Measurements from ENCODE around the gene OSBPL5. TPM values are rescaled to one million over a fixed set of nuclear protein-coding genes. Genes with fewer than 3 reads are reported as not detected.

Gene OSBPL5
- total RNA-seq, 3 donors from 2014 or later (not counting 1 experiment from before 2014, with no cell fraction given): 375 to 522 (median 377) TPM

- Mint-ChIP-seq H3K4me3 (peak overlapping the region; percentile 45), H3K27me3 (ENCODE audit: low read depth in 2 of 2) (no peaks in the 10 kb centered on the region), H3K4me1 (peaks cover 26 to 36% of the 10 kb centered on the region in 2 donors), H3K9me3 (no peaks in the 10 kb centered on the region), H3K36me3 (no peaks in the 10 kb centered on the region), H3K27ac (no peak overlapping the region)
- H3K9me3 ChIP-seq (ENCODE audit: control insufficient read depth, insufficient read depth, low read length): no peaks in the 10 kb centered on the region
- no peak for DNase-seq
- peaks cover 59% of the 10 kb centered on the region for H3K36me3 ChIP-seq (ENCODE audit: control insufficient read depth, insufficient read depth, low read length)
- intact Hi-C loops (cut with micrococcal nuclease): loop anchor here (1.0 to 2.0 kb wide), 2 partner anchors 53 to 179 kb away; no protein-coding TSS in a partner anchor
- peaks cover 31% of the 10 kb centered on the region for H3K4me1 ChIP-seq (ENCODE audit: control insufficient read depth, insufficient read depth, low read length)
- WGBS (ENCODE audit: insufficient coverage): 61% methylated on average over 12 of the region's 12 CpGs
- no peak overlapping the region for H3K4me3 ChIP-seq (ENCODE audit: low read length)
- no peak for ATAC-seq
- H3K27me3 ChIP-seq (ENCODE audit: control insufficient read depth, insufficient read depth, low read length): no peaks in the 10 kb centered on the region
- TF ChIP-seq, protein P1, sequence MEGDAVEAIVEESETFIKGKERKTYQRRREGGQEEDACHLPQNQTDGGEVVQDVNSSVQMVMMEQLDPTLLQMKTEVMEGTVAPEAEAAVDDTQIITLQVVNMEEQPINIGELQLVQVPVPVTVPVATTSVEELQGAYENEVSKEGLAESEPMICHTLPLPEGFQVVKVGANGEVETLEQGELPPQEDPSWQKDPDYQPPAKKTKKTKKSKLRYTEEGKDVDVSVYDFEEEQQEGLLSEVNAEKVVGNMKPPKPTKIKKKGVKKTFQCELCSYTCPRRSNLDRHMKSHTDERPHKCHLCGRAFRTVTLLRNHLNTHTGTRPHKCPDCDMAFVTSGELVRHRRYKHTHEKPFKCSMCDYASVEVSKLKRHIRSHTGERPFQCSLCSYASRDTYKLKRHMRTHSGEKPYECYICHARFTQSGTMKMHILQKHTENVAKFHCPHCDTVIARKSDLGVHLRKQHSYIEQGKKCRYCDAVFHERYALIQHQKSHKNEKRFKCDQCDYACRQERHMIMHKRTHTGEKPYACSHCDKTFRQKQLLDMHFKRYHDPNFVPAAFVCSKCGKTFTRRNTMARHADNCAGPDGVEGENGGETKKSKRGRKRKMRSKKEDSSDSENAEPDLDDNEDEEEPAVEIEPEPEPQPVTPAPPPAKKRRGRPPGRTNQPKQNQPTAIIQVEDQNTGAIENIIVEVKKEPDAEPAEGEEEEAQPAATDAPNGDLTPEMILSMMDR (IDR thresholded peaks at IDR 0.05): no peak
- H3K27ac ChIP-seq (ENCODE audit: low read length): no peak overlapping the region
Measured at GRCh38 chr11:3037945-3038271, 127.2 kb downstream of the OSBPL5 start.

Other genes starting within 250 kb of the OSBPL5 start
- 1 to 10 TPM in 2 of 3 donors, under 1 TPM in 1; 0.79 to 3.2 (median 2.2) TPM for gene PHLDA2, start 235.9 kb downstream of the OSBPL5 start, total RNA-seq
- 100 to 1,000 TPM; 219 to 244 (median 237) TPM for gene NAP1L4, start 173.0 kb downstream of the OSBPL5 start, total RNA-seq
- 10 to 100 TPM; 47.9 to 51.3 (median 50.3) TPM for gene CARS1, start 107.9 kb downstream of the OSBPL5 start, total RNA-seq
- not detected for gene MRGPRG, start 53.5 kb upstream of the OSBPL5 start, total RNA-seq
- not detected for gene MRGPRE, start 67.1 kb upstream of the OSBPL5 start, total RNA-seq
- gene ZNF195, start 213.8 kb upstream of the OSBPL5 start, total RNA-seq: 10 to 100 TPM; 24.7 to 44.1 (median 25.9) TPM